Epithelial cell of proximal tubule (primary cell): ENCODE results near the gene PSMB4. TPM values are rescaled to one million over a fixed set of nuclear protein-coding genes. Genes with fewer than 3 reads are reported as not detected.

ENCODE experiments used
- DNase-seq: peaks from one replicate; pipeline ENCODE4 v3.0.0-alpha.2; 2011; ENCODE audit warnings: low read depth
- H3K4me3 ChIP-seq: 2 replicates; pipeline ENCODE4 v1.5.1; 2011; ENCODE audit warnings: low read depth, mild to moderate bottlenecking, low read length
- CTCF ChIP-seq: conservative IDR thresholded peaks from 2 replicates; pipeline ENCODE4 v1.5.1; 2012; ENCODE audit warnings: low read depth, mild to moderate bottlenecking, low read length
- total RNA-seq: library from RNA; depleted of rRNA; stranded (reverse); fragments of >200 nt; gene quantifications from 2 replicates; pipeline ENCODE4 v1.2.3, GENCODE V29; 2015

The PSMB4 gene
- total RNA-seq, 1 donor from 2014 or later, result 348 TPM

- no peak for DNase-seq
- H3K4me3 ChIP-seq, result no peak overlapping the region
- TF ChIP-seq CTCF, result no peak
These were observed 45.4 kb downstream of the PSMB4 start for GRCh38 chr1:151444783-151445177.

DNA sequence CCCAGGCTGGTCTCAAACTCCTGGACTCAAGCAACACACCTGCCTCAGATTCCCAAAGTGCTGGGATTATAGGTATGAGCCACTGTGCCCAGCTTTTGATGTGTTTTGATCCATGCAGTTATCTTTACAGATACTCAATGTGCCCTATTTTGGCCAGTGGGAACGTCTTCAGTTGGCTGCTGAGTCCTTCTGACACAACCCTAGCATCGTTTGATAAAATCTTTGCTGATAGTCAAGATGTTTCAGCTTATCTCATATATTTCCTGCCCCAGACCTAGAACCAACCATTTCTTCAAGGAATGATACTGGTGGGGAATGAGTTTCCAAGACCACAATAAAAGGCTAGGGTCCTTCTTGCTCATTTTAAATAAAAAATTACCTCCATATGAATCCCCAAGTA is 48.3 kb downstream of the PSMB4 start:
- no peak for TF ChIP-seq CTCF
- no peak overlapping the region for H3K4me3 ChIP-seq
- DNase-seq, result no peak

Other genes with a start within 250 kb of the PSMB4 start
- gene TNFAIP8L2, start 242.9 kb upstream of the PSMB4 start, total RNA-seq, result not detected in 2 replicates
- gene LYSMD1, start 233.7 kb upstream of the PSMB4 start, total RNA-seq, result 4.5 and 7.2 TPM in 2 replicates
- gene SCNM1, start 233.4 kb upstream of the PSMB4 start, total RNA-seq, result 44.9 and 47.8 TPM in 2 replicates
- gene TMOD4, start 223.6 kb upstream of the PSMB4 start, total RNA-seq, result 0.46 TPM in 1 of 2 replicates, not detected in the other
- 68.6 and 87.0 TPM in 2 replicates for gene VPS72, start 209.4 kb upstream of the PSMB4 start, total RNA-seq
- gene PIP5K1A, start 201.0 kb upstream of the PSMB4 start, total RNA-seq, result 62.1 and 68.9 TPM in 2 replicates
- 213 and 225 TPM in 2 replicates for gene PSMD4, start 144.8 kb upstream of the PSMB4 start, total RNA-seq
- 14.0 and 16.9 TPM in 2 replicates for gene ZNF687, start 117.3 kb upstream of the PSMB4 start, total RNA-seq
- gene PI4KB, start 72.2 kb upstream of the PSMB4 start, total RNA-seq, result 26.3 and 73.3 TPM in 2 replicates
- gene RFX5, start 52.3 kb upstream of the PSMB4 start, total RNA-seq, result 25.9 and 33.9 TPM in 2 replicates
- 2.7 and 5.9 TPM in 2 replicates for gene SELENBP1, start 26.9 kb upstream of the PSMB4 start, total RNA-seq
- 18.2 and 29.3 TPM in 2 replicates for gene POGZ, start 59.9 kb downstream of the PSMB4 start, total RNA-seq
- gene CGN, start 111.8 kb downstream of the PSMB4 start, total RNA-seq, result 9.5 and 10.1 TPM in 2 replicates
- 33.5 and 39.2 TPM in 2 replicates for gene TUFT1, start 140.7 kb downstream of the PSMB4 start, total RNA-seq
- 13.2 and 14.8 TPM in 2 replicates for gene SNX27, start 212.5 kb downstream of the PSMB4 start, total RNA-seq